H1 (cell line): ENCODE results near the gene C2orf80. TPM values are rescaled to one million over a fixed set of nuclear protein-coding genes. Genes with fewer than 3 reads are reported as not detected.

ENCODE experiments used
- CHD1 ChIP-seq: IDR thresholded peaks from 2 replicates; pipeline ENCODE4 v1.6.1; 2012; ENCODE audit warnings: low read depth, low read length, improper control_type of control experiment
- polyA plus RNA-seq, 7 experiments: library from polyadenylated mRNA; depleted of rRNA in 3 of 7; stranded (reverse) in 5 of 7; unstranded in 2 of 7; fragments of >200 nt in 5 of 7; fragments of 200-250 nt in 2 of 7; gene quantifications; 1 replicate in 5 of 7; 2 replicates in 1 of 7; 4 replicates in 1 of 7; pipeline versions ENCODE4 v1.2.1 to v1.2.3, GENCODE V29; 2011 to 2013; ENCODE audit warnings: missing spikeins in 2 of 7, mixed read lengths in 2 of 7
- total RNA-seq: library from RNA; stranded (reverse); fragmentation: NEBNext Ultra II Directional; extraction: Animal tissue kit (Norgen Biotek cat#: 25700); gene quantifications from 2 replicates; pipeline ENCODE4 v1.2.1, GENCODE V29; 2021
- TF ChIP-seq, protein P1 (sequence below): IDR thresholded peaks from 2 replicates; pipeline ENCODE4 v1.6.1; 2012; ENCODE audit warnings: inconsistent platforms

Gene C2orf80
- total and polyA plus RNA-seq, 2 of the 8 experiments (the other 6 are each of a cell fraction or from before 2014, with no cell fraction given), result 0.97 to 1.1 TPM

DNA sequence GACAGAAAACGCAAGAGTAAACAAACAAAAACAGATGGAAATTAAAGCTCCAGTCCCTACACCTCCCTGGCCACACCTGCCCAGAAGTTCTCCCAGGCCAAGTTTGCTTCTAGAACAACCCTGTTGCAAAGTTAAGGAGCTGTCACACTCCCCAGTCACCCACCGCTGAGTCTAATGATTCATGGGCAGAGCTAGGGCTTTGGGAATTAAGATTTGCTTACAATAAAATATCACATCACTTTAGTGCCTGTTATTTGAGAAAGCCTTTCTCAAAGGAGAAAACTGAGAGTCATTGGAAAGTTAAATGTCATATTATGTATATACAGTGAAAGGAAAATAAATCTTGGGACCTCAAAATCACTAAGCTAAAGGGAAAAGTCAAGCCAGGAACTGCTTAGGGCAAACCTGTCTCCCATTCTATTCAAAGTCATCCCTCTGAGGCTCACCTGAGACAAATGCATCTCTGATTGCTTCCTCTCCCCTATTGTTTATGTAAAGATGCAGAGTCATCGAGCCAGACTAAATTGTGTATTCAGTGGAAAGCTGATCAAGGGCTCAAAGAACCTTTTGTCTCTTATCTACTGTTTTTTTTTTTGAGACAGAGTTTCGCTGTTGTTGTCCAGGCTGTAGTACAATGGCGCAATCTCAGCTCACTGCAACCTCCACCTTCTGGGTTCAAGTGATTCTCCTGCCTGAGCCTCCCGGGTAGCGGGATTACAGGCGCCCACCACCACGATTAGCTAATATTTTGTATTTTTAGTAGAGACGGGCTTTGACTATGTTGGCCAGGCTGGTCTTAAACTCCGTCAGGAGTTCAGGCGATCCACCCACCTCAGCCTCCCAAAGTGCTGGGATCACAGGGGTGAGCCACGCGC lies 46.7 kb downstream of the C2orf80 start (continued):
- TF ChIP-seq CHD1, result no peak
- TF ChIP-seq, protein P1, sequence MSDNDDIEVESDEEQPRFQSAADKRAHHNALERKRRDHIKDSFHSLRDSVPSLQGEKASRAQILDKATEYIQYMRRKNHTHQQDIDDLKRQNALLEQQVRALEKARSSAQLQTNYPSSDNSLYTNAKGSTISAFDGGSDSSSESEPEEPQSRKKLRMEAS, result no peak
- TF ChIP-seq, all 59 proteins: peak for 0
